Forelimb muscle (tissue), 1 donor: ENCODE measurements around the gene RPS10. TPM values are rescaled to one million over a fixed set of nuclear protein-coding genes. Genes with fewer than 3 reads are reported as not detected.

Source experiments
- DNase-seq: peaks from one replicate; pipeline ENCODE4 v3.0.0-alpha.2; 2013; ENCODE audit warnings: low read depth
- polyA plus RNA-seq: library from polyadenylated mRNA; unstranded; fragments of 120-200 nt; gene quantifications from one replicate; pipeline ENCODE4 v1.2.1, GENCODE V29; 2013; ENCODE audit not compliant: insufficient read length

RPS10 gene
- 1,953 TPM for polyA plus RNA-seq

DNA sequence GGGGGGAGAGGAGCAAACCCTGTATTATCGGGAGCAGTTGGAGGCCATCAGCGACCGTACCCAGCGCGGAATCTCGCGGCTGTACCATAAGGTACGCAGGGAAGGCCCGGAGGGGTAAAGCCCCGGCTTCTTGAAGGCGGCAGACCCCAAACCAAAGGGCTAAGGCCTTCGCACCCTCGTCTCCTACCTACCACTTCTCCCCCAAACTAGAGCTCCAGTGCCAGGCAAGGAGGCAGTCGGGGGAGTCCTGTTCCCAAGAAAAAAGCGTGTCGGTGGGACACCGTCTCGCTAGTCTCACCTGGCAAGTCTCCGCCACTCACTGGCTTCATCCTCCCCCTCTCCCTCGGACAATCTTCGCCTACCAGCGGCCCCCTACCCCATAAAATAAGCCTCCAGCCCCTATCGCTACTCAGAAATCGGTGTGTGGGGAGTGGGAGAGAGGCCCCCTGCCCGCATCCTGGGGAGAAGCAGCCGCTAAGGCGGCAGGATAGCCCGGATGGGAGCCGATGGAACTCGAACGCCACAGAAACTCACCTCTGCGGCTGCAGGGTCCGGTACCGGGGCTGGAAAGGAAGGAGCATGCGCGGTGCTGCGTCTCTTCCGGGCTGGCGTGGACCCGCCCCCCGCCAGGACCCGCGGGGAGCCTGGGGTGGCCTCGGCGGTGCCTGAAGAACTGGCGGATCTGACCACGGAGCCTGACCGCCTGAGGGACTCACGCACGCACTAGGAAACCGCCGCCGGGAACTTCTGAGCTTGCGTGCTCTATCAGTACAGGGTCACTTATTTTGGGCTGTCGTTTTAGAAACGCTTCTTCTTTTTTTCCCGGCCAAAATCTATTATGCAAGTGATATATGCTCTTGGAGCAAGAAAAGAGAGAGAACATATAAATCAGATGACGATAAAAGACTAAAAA is at the start of gene RPS10:
TSS of gene RPS10 (minus strand) at position 572 of the 913 bp plus-strand sequence. CDS start 848 bp downstream, outside the sequence.
- peak; percentile 72 for DNase-seq

DNA sequence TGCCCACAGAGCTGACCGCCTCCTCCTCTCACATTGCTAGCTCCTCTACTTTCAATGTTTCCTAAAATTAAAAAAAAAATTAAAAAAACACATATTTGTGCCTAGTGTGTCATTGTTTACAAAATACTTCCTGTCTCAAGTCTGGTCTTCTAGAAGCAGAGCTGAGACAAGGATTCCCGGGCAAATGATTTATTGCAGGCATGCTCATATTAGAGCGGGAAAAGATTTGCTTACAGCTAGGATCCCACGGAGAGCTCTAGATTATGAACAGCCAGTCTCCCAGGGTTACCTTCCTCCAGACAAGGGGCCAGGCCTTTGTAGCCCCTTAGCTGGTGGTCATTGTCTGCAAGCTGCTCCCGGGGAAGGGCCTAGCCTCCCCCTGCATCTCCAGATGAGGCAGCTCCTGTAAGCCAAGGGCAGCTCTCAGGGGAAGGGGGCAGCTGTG is 49.4 kb upstream of the RPS10 start:
- DNase-seq = no peak

DNA sequence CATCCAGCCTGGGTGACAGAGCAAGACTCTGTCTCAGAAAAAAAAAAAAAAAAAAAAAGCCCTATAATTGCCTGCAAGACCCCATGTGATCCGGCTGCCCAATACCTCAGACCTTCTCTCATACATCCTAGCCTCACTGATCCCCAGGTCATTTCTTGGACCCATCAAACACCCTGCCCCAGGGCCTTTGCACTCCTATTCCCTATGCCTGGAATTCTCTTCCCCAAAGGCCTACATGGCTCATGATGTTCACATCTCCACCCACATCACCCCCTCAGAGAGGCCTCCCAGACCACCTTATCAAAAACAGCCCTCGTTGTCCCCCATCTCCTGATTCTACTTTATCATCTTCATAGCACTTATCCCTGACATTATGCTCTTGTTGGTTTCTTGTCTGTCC is 48.9 kb upstream of the RPS10 start:
- DNase-seq = no peak

- no peak for DNase-seq
These were observed 48.1 kb upstream of the RPS10 start for GRCh38 chr6:34473967-34474366.

DNA sequence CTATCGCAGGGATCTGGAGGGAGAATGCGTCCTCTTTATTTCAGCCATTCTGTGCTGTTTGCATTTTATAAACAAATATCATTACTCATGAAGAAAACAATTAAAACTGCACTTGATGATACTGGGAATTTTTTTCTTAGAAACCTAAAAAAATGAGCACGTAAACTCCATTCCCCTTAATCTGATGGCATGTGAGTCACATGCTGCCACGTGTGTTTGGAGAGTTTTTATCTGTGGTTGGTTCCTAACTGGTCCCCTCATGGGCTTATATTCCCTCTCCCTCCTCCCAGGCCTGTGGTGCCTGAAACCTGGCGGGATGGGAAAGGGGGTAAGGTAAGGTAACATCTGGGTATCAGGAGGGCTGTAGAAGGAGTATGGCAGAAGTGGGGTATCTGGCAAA is 46.6 kb upstream of the RPS10 start:
- no peak for DNase-seq

DNA sequence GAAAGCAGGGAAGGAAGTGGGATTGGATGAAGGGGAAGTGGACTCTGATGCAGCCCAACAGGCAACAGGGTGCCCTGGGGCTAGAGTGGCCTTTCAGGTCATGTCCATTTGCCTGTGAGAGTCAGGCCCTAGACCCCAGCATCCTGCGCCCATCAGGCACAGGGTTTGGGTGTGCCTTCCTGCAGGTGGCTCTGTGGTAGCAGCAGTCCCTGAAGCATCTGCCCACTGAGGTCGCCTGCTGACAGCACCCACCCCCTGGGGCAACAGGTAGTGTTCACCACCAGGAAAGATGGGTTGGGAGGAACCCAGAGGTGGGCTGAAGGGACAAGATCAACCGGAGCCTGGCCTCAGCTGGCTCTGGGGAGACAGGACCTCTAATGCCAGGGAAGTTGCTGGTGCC is 43.6 kb upstream of the RPS10 start:
- DNase-seq = no peak

GRCh38 chr6:34468378-34468892 is 42.6 kb upstream of the RPS10 start:
- no peak for DNase-seq

DNA sequence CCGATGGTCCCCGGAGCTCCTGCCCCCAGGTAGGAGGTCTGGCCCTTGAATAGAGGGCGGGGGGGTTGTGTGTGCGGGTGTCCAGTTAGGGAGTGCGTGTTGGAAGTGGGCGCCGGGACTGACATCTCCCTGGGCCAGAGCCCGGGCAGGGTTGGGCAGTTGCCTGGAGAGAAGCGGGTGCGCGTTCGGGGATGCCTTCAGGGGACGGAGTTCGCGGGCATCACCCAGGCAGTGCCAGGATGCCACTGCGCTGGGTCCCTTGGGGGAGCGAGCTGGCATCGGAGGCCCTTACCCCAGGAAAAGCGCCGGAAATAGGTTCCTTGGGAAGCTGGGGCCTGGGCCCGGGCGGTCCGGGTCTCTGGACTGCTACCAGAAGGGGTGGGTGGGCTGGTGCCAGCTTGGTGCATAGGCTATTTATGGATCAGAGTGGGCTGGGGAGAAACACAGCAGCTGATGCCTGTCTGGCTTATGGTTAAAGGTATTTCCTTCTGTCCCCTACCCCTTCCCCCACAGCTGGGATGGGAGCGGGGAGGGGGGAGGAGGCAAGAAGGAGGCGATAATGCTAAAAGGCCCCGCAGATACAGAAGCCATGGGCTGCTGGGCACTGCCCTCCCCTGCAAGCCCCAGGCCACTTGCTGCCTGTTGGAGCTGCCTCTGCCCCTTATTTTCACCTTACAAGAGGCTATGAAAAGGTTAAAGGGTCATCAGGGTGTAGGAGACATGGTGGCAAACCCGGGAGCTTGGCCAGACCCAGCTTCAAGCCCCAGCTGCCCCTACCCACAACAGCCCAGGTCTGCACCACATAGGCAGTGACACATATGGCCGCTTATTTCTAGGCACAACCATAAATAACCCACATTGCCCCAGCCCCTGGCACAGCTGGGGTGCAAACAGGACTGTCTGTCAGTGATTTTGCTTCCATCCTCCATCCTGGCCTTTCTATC is 40.6 kb upstream of the RPS10 start:
- DNase-seq = no peak

DNA sequence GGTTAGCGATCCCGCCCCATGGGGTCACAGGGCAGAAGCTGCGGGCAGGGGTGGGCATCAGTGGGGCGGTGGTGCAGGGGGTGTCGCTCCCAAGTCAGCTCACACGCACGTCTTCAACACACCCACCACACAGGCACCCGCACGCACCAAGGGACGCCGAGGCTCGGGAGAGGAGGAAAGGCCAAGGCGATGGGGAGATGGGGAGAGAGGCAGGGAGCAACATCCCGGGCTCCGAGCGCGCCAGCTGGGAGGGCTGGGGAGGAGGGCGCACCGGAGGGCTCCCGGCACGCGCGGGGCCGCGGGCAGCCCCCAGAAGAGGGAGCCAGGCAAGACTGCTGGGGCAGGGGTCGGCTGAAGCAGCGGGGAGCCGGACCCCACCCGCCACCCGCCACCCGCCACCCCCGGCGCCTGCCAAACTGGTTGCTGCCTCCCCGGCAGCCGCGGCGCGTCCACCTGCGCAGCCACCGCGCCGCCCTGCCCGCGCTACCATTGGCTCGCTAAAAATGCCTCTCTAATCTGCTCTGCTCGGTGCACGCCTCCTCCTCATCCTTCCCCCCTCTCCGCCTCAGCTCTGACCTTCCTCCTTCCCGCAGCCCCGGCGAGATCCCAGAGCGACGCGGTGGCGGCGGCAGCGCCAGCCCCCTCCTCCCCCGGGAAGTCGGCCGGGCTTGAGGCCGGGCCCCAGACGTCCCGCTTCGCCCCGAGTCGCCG is 39.8 kb upstream of the RPS10 start, which contains the start of gene PACSIN1:
TSS of gene PACSIN1 (plus strand) at position 546 of the 711 bp plus-strand sequence. CDS start 60,230 bp downstream, outside the sequence.
- no peak for DNase-seq

DNA sequence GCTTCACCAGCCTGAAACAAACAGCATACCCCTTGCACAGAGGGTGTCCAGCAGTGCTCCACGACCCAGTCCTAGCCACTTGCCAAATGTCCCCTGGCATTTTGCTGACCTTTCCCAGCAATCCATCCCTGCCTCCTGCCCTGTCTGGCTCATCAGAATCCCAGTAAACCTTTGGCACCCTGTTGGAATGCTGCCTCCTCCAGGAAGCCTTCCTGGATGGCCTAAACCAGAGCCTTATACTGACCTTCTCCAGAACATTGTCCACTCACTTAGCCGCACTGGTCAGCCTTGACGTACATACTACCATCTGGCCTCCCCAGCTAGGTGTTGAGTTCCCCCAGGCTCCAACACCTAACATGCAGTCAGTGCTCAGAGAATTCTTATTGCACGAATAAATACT is 38.0 kb upstream of the RPS10 start:
- DNase-seq = no peak

GRCh38 chr6:34463299-34463698 is 37.4 kb upstream of the RPS10 start:
- DNase-seq = no peak

GRCh38 chr6:34462551-34462971 is 36.7 kb upstream of the RPS10 start:
- no peak for DNase-seq

DNA sequence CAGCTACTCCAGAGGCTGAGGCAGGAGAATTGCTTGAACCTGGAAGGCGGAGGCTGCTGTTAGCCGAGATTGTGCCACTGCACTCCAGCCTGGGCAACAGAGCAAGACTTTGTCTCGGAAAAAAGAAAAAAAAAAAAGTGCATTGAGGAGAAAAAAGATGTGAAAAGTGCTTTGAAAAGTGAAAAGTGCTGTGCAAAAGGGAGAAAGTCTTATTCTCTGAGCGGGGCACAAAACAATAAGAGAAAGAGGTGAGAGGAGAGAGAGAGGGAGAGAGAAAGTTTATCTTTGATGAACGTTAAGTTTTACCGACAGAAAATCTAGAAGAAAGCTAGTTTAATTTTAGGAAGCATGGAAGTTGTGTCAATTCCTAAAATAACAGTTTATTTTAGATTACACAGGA is 36.1 kb upstream of the RPS10 start:
- DNase-seq = no peak

GRCh38 chr6:34460796-34461507 is 35.1 kb upstream of the RPS10 start:
- no peak for DNase-seq

GRCh38 chr6:34459899-34460593 is 34.2 kb upstream of the RPS10 start:
- peak; percentile 9 for DNase-seq

- DNase-seq = no peak
These were observed 32.2 kb upstream of the RPS10 start for GRCh38 chr6:34457742-34458735.

- no peak for DNase-seq
These were observed 31.5 kb upstream of the RPS10 start for GRCh38 chr6:34457382-34457741.

DNA sequence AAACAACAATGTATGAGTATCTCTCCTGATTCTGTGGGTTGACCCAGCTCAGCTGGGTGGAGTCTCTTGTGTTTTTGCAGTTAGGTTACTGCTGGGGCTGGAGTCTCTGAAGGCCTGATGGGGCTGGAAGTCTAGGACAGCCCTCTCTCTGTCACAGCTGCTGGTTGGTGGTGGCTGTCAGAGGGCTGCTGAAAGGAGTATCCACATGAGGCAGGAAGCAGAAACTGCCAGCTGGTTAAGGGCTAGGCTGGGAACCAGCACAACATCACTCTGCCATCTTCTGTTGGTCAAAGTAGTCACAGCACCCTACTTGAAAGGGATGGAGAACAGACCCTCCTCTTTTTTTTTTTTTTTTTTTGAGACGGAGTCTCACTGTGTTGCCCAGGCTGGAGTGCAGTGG is 30.0 kb upstream of the RPS10 start:
- no peak for DNase-seq

DNA sequence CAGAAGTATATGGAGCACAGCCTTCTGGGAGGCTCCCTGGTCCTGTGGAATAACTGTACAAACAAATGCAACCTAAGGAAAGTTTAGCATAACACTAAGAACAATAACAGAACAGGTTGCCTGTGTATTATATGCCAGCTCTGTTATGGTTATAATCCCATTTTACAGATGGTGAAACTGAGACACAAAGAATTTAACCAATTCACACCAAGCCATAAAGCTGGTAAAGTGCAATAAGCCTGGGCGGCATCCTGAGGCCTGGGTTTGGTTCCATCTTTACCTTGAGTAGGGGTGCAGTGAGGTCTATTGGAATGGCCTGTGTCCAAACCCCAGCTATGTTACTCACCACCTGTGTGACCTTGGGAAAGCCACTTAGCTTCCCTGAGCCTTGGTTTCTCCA is 25.3 kb upstream of the RPS10 start:
- DNase-seq = no peak
